ENCODE data around the gene CUL4B. TPM values are rescaled to one million over a fixed set of nuclear protein-coding genes. Genes with fewer than 3 reads are reported as not detected.

The CUL4B gene
- 20.5 and 27.3 TPM in 2 replicates for total RNA-seq

GRCh38 chrX:120560842-120561633 is at the start of gene CUL4B:
CUL4B (minus strand) TSS chrX:120560962; CDS start chrX:120560638, 324 bp downstream.

GRCh38 chrX:120603707-120604360 is 43.1 kb upstream of the CUL4B start, which contains the start of gene MCTS1:
MCTS1 (plus strand) TSS chrX:120604101; CDS start chrX:120604237, 136 bp downstream.

Other genes starting within 250 kb of the CUL4B start
- 0.09 TPM in 1 of 2 replicates, not detected in the other for gene TMEM255A, start 249.5 kb downstream of the CUL4B start, total RNA-seq
- gene ATP1B4, start 198.9 kb downstream of the CUL4B start, total RNA-seq, result not detected in 2 replicates
- 123 and 165 TPM in 2 replicates for gene LAMP2, start 91.7 kb downstream of the CUL4B start, total RNA-seq
- 25.7 and 35.6 TPM in 2 replicates for gene MCTS1, start 43.1 kb upstream of the CUL4B start, total RNA-seq
- gene C1GALT1C1, start 69.1 kb upstream of the CUL4B start, total RNA-seq, result 28.2 and 41.1 TPM in 2 replicates